Ectodermal cell (in vitro differentiated cells): ENCODE results near the gene MTERF1.
"Not testable (repeated sequence)": the region's sequence is repeated elsewhere in the genome, so short reads cannot be mapped to it uniquely, and the experiment has no call there.

Source experiments
- H3K27ac ChIP-seq: 2 replicates; pipeline ENCODE4 v1.7.0; 2013; ENCODE audit warnings: mild to moderate bottlenecking, low read depth, low read length; ENCODE audit not compliant: insufficient read depth, poor library complexity, severe bottlenecking
- H3K27me3 ChIP-seq: 2 replicates; pipeline ENCODE4 v1.7.0; 2013; ENCODE audit warnings: mild to moderate bottlenecking, low read length; ENCODE audit not compliant: insufficient read depth, control insufficient read depth, poor library complexity, severe bottlenecking
- H3K36me3 ChIP-seq: one replicate; pipeline ENCODE4 v1.7.0; 2013; ENCODE audit warnings: low read length; ENCODE audit not compliant: control insufficient read depth, insufficient read depth
- H3K4me1 ChIP-seq: one replicate; pipeline ENCODE4 v1.7.0; 2013; ENCODE audit warnings: low read length; ENCODE audit not compliant: control insufficient read depth, insufficient read depth
- H3K4me3 ChIP-seq: 2 replicates; pipeline ENCODE4 v1.7.0; 2013; ENCODE audit warnings: low read depth, low read length, control low read depth; ENCODE audit not compliant: insufficient read depth
- H3K9me3 ChIP-seq: 2 replicates; pipeline ENCODE4 v1.7.0; 2013; ENCODE audit warnings: mild to moderate bottlenecking, low read length, moderate library complexity; ENCODE audit not compliant: control insufficient read depth
- WGBS, 2 experiments: methylation state at CpG; one replicate each; pipeline ENCODE4 v1.1.7; 2013; ENCODE audit warnings: missing lambda C conversion rate in 2 of 2; 5-methylcytosine and 5-hydroxymethylcytosine counted together

MTERF1 gene

DNA sequence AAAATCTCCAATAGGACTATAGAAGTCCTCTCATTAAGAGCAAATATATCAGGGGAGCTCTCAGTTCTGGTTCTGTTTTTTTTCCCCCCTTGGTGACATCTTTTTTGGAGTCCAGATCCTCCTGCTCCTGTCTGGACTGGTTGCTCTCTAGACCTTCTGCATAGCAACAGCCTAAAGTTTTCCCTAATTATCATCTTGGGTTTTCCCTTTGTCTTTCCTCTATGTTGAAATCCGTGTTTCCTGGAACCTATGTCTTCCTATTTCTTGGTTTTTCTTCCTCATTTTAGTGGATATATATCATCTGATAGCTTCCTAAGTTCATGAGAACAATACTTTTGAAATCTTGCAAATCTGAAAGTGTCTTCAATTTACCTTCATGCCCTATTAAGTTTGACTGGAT, 29.7 kb upstream of the MTERF1 start:
- no peaks in the 10 kb centered on the region for H3K27me3 ChIP-seq
- no peak overlapping the region for H3K4me3 ChIP-seq
- H3K27ac ChIP-seq = no peak overlapping the region
- no peaks in the 10 kb centered on the region for H3K9me3 ChIP-seq
- no peaks in the 10 kb centered on the region for H3K4me1 ChIP-seq
- no peaks in the 10 kb centered on the region for H3K36me3 ChIP-seq
- 17 to 33% methylated on average over 1 of the region's 1 CpG for WGBS, 2 experiments

- Histone ChIP-seq H3K4me3 (no peak overlapping the region), H3K27me3 (no peaks in the 10 kb centered on the region), H3K36me3 (no peaks in the 10 kb centered on the region), H3K4me1 (no peaks in the 10 kb centered on the region), H3K27ac (no peak overlapping the region), H3K9me3 (no peaks in the 10 kb centered on the region)
- 96 to 100% methylated on average over 1 of the region's 1 CpG for WGBS, 2 experiments
These were observed 19.1 kb upstream of the MTERF1 start for GRCh38 chr7:91899563-91899962.

- Histone ChIP-seq H3K27ac (no peak overlapping the region), H3K9me3 (no peaks in the 10 kb centered on the region)
These were observed 17.9 kb upstream of the MTERF1 start for GRCh38 chr7:91898240-91898992.

DNA sequence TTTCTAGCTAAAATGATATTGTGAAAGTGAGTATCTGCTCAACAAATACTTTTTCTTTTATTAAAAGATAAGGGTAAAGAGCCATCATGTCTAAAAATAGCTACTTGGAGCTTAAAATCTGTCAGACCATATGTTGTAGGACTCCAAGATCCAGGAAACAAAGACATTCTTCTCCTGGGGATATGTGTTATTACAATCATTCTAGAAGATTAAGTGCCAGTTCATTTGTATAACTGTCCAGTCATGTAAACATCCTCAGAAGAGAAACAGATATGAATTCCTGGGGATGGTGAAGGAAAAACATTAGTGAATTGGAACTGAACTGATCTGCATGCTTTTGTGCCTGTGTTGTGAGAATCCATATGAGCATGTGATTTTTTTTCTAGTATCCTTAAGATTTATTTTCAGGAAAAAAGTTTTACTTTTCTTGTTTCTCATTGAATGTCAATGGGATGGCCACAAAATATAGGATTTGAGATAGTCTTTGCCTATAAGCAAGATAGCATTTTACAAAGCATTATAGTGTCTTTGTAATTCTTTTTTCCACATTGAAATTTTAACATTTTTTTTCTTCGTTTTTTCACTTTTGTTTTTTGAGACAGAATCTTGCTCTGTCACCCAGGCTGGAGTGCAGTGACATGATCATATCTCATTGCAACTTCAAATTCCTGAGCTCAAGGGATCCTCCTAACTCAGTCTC, 14.4 kb upstream of the MTERF1 start:
- Histone ChIP-seq H3K4me3 (no peak overlapping the region), H3K4me1 (peaks cover 17% of the 10 kb centered on the region), H3K36me3 (no peaks in the 10 kb centered on the region), H3K27ac (no peak overlapping the region), H3K27me3 (no peaks in the 10 kb centered on the region), H3K9me3 (no peaks in the 10 kb centered on the region)
- 95 to 100% methylated on average over 1 of the region's 1 CpG for WGBS, 2 experiments

More at GRCh38 chr7:91898240-91898992, 17.9 kb upstream of the MTERF1 start:
- peaks cover 6% of the 10 kb centered on the region for H3K4me1 ChIP-seq
- no peaks in the 10 kb centered on the region for H3K36me3 ChIP-seq
- WGBS, 2 experiments = 87 to 96% methylated on average over 9 to 10 of the region's 10 CpGs
- no peak overlapping the region for H3K4me3 ChIP-seq
- H3K27me3 ChIP-seq = no peaks in the 10 kb centered on the region

DNA sequence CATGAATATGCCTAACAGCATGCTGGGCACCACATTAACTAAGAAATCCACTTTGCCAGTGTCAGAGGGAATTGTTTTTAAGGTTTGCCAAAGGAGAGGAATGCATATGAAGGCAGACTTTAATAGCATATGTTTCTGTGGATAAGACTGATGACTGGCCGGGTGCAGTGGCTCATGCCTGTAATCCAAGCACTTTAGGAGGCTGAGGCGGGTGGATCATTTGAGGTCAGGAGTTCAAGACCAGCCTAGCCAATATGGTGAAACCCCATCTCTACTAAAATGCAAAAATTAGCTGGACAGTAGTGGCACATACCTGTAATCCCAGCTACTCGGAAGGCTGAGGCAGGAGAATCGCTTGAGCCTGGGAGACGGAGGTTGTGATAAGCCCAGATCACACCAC, 13.2 kb upstream of the MTERF1 start:
- peaks cover 17% of the 10 kb centered on the region for H3K4me1 ChIP-seq
- H3K4me3 ChIP-seq, H3K27me3 ChIP-seq, H3K9me3 ChIP-seq, H3K36me3 ChIP-seq: not testable (repeated sequence)
- WGBS, 2 experiments = 90 to 94% methylated on average over 5 of the region's 5 CpGs
- peak overlapping the region; percentile 71 for H3K27ac ChIP-seq

DNA sequence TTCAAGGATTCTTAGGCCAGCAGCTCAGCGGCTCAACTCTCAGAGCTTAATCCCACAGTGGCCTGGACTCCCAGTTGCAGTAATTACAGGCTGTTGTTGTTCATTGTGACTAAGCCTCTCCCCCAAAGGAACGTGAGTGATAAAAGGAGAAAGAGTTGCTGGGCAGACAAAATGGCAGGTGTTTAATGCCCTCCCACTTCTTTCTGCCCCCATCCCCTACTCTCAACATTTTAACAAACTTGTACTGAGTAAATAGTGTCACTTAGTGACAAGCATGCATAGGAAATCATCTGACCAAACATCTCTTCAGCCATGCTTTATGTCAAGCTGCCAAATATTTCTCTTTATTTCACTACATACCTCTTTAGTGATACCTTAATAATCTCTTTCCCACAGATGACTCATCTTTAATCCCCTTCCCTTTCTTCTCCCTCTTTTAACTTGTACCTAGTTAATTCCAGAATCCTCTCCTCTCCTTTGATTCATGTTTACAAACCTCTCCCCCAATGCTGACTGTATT, 12.4 kb upstream of the MTERF1 start:
- Histone ChIP-seq H3K27me3 (no peaks in the 10 kb centered on the region), H3K4me3 (no peak overlapping the region), H3K36me3 (no peaks in the 10 kb centered on the region), H3K27ac (peak overlapping the region; percentile 71), H3K4me1 (peaks cover 17% of the 10 kb centered on the region), H3K9me3 (no peaks in the 10 kb centered on the region)
- 5 to 36% methylated on average over 2 of the region's 2 CpGs for WGBS, 2 experiments

DNA sequence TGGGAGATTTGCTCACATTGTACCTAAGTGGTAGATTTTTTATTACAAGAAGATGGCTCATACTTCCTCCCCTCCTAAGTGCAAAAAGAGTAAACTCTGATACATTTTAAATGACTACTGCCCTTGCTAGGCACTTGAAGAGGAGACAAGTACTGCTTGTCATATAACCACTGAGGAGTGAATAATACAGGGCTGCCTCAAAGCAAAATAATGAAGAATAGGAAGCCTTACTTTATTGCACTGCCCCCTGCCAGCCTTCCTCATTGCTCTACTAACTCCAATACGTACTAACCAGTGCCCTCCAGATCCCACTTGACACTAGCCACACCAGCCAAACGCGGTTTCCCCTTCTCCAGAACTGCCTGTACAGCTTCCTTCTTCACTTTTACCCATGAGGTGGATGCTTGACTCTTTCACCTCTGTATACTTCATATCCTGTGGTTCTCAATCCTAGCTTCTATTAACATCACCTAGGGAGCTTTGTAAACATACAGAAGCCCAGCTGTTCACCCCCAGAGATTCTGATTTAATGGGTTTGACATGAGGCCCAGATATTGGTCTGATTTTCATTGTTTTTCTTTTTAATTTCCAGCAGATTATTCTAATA, 11.7 kb upstream of the MTERF1 start:
- H3K9me3 ChIP-seq = no peaks in the 10 kb centered on the region
- no peak overlapping the region for H3K4me3 ChIP-seq
- 48 to 55% methylated on average over 3 of the region's 3 CpGs for WGBS, 2 experiments
- H3K4me1 ChIP-seq = peaks cover 17% of the 10 kb centered on the region
- no peaks in the 10 kb centered on the region for H3K36me3 ChIP-seq
- H3K27me3 ChIP-seq = no peaks in the 10 kb centered on the region
- H3K27ac ChIP-seq = peak overlapping the region; percentile 71

- not testable (repeated sequence) for H3K27ac ChIP-seq, H3K4me3 ChIP-seq, H3K36me3 ChIP-seq, H3K27me3 ChIP-seq, H3K9me3 ChIP-seq
- H3K4me1 ChIP-seq = peaks cover 12% of the 10 kb centered on the region
- WGBS, 2 experiments = 95 to 96% methylated on average over 60 of the region's 60 CpGs
These were observed 8.0 kb upstream of the MTERF1 start for GRCh38 chr7:91888271-91889175.

- H3K4me3 ChIP-seq, H3K4me1 ChIP-seq, H3K27me3 ChIP-seq, H3K27ac ChIP-seq, H3K36me3 ChIP-seq, H3K9me3 ChIP-seq: not testable (repeated sequence)
- WGBS, 2 experiments = 96% methylated on average over 54 of the region's 54 CpGs
These were observed 7.1 kb upstream of the MTERF1 start for GRCh38 chr7:91887336-91888213.
